ENCODE results near the gene OR7A17.

DNA sequence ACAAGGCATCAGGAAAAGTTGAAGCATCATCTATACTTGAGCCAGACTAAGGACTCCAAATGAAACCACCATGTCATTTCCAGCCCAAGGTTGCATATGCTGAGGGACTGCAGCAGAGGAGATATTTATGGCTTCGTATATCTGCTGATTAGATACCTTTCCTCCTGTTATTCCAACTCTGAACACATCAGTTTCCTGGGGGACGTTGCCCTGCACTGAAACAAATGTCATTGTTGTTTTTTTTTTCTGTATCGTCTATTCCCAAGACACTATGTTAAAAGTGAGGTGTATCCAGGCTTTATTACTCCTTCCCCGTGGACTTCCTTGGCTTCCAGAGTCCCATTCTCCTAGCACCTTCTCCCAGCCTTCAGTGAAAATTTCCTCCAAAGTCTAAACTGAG, at the start of gene OR7A17:
- TF ChIP-seq, protein P1, sequence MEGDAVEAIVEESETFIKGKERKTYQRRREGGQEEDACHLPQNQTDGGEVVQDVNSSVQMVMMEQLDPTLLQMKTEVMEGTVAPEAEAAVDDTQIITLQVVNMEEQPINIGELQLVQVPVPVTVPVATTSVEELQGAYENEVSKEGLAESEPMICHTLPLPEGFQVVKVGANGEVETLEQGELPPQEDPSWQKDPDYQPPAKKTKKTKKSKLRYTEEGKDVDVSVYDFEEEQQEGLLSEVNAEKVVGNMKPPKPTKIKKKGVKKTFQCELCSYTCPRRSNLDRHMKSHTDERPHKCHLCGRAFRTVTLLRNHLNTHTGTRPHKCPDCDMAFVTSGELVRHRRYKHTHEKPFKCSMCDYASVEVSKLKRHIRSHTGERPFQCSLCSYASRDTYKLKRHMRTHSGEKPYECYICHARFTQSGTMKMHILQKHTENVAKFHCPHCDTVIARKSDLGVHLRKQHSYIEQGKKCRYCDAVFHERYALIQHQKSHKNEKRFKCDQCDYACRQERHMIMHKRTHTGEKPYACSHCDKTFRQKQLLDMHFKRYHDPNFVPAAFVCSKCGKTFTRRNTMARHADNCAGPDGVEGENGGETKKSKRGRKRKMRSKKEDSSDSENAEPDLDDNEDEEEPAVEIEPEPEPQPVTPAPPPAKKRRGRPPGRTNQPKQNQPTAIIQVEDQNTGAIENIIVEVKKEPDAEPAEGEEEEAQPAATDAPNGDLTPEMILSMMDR (IDR thresholded peaks at IDR 0.05 in 4 of 5, conservative IDR thresholded peaks at IDR 0.05 in 1 of 5) = no peak
- TF ChIP-seq POLR2A (IDR thresholded peaks at IDR 0.05) = no peak

All from gastrocnemius medialis (tissue), 4 donors.